Lower leg skin (tissue), 3 donors: ENCODE measurements around the gene PDZD2.

Experiments
- POLR2A ChIP-seq, 2 donors: fragments of 450-650 bp; IDR thresholded peaks; one replicate each; pipeline ENCODE4 v1.6.1; 2016 to 2017; ENCODE audit warnings: antibody characterized with exemption in 2 of 2, mild to moderate bottlenecking in 1 of 2, moderate library complexity in 1 of 2
- TF ChIP-seq, protein P1 (sequence below), 3 donors: fragments of 450-650 bp; IDR thresholded peaks; one replicate each; pipeline ENCODE4 v1.5.1; 2016; ENCODE audit warnings: antibody characterized with exemption in 3 of 3, mild to moderate bottlenecking in 3 of 3, moderate library complexity in 2 of 3

DNA sequence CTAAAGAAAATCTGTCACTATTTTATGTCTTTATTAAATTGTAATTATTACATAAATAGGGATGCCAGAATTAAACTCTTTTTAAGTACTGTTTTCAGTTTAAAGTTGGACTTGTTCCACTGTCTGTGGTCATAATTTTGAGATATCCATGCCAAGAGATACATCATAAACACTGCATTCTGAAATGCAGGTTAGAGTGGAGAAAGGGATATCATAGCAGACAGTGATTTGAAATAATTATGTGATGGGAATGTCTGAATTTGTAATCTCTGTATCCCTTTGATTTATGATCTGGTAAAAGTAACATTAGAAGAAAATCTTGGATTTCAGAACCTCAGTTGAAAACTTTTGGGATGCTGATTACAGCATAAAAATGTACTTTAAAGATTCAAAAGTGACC lies 313.1 kb downstream of the PDZD2 start:
- TF ChIP-seq, protein P1, sequence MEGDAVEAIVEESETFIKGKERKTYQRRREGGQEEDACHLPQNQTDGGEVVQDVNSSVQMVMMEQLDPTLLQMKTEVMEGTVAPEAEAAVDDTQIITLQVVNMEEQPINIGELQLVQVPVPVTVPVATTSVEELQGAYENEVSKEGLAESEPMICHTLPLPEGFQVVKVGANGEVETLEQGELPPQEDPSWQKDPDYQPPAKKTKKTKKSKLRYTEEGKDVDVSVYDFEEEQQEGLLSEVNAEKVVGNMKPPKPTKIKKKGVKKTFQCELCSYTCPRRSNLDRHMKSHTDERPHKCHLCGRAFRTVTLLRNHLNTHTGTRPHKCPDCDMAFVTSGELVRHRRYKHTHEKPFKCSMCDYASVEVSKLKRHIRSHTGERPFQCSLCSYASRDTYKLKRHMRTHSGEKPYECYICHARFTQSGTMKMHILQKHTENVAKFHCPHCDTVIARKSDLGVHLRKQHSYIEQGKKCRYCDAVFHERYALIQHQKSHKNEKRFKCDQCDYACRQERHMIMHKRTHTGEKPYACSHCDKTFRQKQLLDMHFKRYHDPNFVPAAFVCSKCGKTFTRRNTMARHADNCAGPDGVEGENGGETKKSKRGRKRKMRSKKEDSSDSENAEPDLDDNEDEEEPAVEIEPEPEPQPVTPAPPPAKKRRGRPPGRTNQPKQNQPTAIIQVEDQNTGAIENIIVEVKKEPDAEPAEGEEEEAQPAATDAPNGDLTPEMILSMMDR (IDR thresholded peaks at IDR 0.05), result no peak
- TF ChIP-seq POLR2A (IDR thresholded peaks at IDR 0.05), result no peak
